Activated CD4-positive, alpha-beta T cell treated with anti-CD3 and anti-CD28 coated beads for 4 hours (primary cell): ENCODE measurements around the gene FGF12.

Experiments
- DNase-seq, 2 donors: peaks; one replicate each; pipeline ENCODE4 v3.0.0-alpha.2; 2020

FGF12 gene

GRCh38 chr3:192409201-192409837, 318.0 kb downstream of the FGF12 start:
- DNase-seq = no peak

GRCh38 chr3:192408647-192409200, 318.6 kb downstream of the FGF12 start:
- no peak for DNase-seq

GRCh38 chr3:192408007-192408646, 319.2 kb downstream of the FGF12 start:
- no peak for DNase-seq

- no peak for DNase-seq
Observed at GRCh38 chr3:192399767-192400166, 327.6 kb downstream of the FGF12 start.

GRCh38 chr3:192397012-192397411, 330.3 kb downstream of the FGF12 start:
- DNase-seq = no peak

DNA sequence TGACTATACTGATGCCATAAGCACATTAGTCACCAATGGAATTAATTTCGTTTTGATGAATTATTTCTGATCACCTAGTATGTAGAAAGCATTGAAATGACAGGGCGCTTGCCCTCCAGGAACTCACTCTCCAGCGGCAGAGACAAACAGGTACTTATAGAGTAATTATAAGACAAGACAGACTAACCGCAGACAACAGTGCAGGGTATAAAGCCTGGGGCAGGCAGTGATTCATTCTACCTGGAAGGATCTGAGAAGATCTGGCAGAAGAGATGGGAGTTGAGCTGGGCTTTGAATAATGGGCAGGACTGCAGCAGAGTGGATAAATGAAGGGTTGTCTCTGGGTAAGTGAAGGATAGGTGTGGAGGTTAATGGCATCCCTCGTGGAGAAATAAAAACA, 331.8 kb downstream of the FGF12 start:
- DNase-seq = no peak

GRCh38 chr3:192392986-192393385, 334.4 kb downstream of the FGF12 start:
- DNase-seq = no peak

- DNase-seq = no peak
Observed at GRCh38 chr3:192382861-192383260, 344.5 kb downstream of the FGF12 start.

- DNase-seq = no peak
Observed at GRCh38 chr3:192373586-192373985, 353.8 kb downstream of the FGF12 start.

DNA sequence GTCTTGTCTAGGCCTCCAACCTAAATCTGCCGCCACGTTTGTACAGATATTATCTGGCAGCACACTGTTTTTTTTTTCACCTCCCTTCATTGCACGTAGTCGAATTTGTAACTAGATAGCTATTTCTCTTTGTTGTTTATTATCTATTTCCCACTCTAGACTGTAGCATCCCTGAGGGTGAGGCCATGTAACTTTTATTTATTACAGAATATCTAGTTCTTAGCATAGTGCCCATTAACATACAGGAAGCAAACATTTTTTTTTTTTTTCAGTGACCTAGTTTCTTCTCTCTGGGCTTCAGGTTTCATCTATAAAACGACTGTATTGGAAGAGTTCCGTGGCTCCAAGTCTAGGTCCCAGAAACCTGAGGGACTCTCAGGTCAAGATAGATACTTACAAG, 354.3 kb downstream of the FGF12 start:
- no peak for DNase-seq

GRCh38 chr3:192372616-192373015, 354.7 kb downstream of the FGF12 start:
- DNase-seq = no peak

- DNase-seq = no peak
Observed at GRCh38 chr3:192371870-192372400, 355.4 kb downstream of the FGF12 start.

DNA sequence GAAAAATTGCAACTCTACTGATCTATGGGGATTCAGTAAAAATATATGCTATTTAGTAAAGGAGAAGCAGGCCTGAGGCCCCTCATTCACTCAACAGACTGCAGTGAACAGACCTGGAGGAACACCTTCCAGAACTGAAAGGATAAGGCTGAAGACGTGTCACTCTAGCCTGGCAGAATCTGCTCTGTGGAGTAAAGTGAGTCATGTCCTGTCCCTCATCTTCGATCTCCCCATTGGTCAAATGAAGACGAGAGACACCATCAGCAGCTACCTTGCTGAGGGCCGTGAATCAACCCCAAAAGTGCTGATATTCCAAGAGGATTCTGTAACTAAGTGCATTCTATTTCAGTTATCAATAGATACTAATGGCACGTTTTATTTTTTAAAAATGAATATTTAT, 359.7 kb downstream of the FGF12 start:
- DNase-seq = no peak

DNA sequence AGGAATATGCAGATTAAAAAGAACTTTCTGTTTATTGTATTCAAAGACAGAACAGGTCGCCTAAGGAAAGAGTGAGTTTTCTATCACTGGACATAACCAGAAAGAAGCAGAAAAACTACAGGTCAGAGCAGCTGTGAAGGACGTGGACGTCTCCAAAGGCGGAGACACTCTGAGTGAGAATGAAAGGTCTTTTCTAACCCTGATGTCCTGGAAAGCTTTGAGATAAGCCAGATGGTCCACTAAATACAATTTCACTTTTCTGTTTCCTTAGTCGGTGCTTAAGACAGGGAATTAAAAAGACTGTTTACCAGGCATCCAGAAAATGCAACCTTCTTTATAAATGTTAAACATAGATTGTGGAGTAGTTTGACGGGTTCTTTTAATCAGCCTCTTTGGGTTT, 360.4 kb downstream of the FGF12 start:
- DNase-seq = no peak

DNA sequence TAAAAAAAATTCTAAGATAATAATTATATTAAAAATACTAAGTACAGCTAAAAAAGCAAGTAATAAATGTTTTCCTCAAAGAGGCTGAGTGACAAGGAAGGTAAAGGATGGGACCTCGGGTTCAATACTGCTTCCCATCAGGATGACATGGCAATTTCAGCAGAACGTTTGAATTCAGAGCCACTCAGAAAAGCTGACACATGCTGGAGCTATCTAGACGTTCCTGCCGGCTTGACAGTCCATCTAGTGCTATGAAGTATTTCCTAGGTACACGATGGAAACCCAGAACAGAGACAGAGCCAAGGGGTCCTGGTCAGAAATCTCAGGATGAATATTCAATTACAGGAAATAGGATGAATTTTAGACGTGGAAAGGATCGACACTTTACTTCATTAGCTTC, 361.8 kb downstream of the FGF12 start:
- no peak for DNase-seq

DNA sequence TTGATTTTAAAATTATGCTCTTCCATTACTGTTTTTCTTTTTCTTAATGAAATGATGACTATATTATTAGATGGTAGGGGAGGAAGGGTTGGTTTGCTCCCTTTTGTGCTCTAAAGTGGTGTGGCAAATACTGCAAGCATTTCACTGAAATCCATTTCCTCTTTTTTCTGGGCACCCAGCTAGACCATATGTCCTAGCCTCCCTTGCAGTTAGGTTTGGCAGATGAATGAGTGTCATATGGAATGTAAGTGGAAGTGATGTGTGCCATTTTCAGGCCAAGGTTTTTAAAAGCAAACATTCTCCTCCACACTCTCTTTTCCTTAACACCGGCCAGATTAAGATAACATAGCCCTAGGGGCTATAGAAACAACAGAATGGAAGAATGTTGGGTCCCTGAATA, 363.0 kb downstream of the FGF12 start:
- no peak for DNase-seq

- DNase-seq = no peak
Observed at GRCh38 chr3:192354687-192355086, 372.7 kb downstream of the FGF12 start.

- DNase-seq = no peak
Observed at GRCh38 chr3:192352142-192352541, 375.2 kb downstream of the FGF12 start.

DNA sequence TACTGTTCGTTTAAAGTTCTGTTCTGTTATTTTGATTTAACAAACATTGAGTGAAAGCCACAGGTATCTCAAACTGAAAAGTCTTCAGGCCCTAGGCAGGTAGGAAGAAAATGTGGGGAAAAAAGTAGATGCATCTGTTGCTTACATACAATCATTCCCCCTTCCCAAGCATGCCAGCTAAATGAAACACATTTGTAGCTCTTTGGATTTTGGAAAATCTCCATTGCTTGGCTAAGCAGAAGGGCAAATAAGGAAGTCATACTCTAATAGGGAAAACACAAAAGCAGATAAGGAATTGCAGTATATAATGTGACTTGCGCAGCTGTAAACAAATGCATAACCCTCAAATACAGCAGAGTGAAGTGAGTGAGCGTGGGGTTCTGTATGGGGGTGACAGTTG, 375.9 kb downstream of the FGF12 start:
- DNase-seq = no peak

DNA sequence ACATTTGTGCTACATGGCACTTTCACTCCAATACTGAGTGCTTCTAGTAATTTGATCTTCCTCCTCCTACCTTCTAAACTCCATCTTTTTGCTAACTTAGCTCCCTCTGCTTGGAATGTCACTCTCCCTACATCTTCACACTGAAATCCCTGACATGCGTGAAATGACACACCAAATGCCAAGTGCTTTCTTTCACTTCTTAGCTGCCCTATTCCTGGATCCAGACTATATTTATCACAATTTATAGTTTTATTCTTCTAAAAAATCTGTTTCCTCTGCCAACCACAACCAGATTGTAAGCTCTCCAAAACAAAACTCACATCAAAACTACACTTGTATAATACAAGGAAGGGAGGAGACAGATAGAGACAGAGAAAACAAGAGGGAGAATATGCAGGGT, 387.3 kb downstream of the FGF12 start:
- DNase-seq = no peak

DNA sequence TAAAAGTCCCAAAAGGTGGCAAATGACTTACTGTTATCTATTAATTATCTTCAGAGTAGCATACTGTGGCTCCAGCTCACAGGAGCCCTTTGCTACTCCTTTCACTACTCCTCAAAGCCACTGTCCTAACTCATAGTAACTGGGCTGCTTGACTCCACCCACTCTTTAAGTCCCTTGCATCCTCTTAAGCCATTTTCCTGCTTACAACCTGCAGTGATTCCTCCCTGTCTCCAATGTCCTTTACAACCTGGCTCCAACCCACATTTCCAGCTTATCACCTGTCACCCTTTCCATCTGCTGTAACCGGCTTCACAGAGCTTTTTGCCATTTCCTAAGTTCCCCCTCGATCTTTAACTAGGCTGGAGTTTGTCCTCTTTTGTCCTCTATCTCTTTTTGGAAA, 388.1 kb downstream of the FGF12 start:
- DNase-seq = no peak

DNA sequence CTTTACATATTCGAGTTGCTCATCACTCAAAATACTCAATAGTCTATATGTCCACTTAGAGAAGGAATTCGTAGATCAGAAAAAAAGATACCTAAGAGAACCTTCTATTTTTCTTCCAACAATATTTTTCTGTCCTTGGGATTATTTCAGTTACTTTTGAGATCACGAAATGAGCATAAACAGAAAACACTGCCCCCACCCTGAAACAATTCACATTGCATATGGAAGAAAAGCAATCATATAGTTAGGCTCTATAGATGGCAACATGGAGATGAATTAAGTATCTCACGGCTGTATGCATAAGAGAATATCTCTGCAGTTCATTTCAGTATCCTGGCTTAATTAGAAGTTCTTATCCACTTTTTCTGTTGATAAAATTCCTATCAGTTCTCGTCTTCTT, 391.1 kb downstream of the FGF12 start:
- DNase-seq = no peak

- DNase-seq = no peak
Observed at GRCh38 chr3:192332386-192333291, 394.7 kb downstream of the FGF12 start.
